ENCODE data around the gene CEP128.
A peak's percentile ranks its signal among the peaks of the same experiment; 100 is the strongest.

CEP128 gene

DNA sequence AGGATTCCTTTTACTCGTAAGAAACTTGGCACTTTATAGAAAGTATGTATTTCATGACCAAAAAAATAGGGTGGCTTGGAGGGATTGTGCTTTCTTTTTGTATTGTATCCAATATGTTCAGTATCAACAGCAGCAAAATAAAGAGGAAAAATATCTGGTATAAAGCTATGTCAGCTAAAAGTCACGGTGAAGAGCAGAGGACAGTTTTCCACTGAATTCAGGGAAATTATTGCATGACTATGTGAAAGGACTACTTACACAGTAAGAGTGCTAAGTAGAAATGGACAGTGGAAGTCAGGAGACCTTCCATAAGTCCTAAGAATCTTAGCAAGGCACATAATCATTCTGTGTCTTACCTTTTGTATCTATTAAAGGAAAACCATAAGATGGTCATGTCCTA is 33.1 kb upstream of the CEP128 start:
- H3K9ac ChIP-seq (ENCODE audit: low read length) = no peak overlapping the region
- no peak overlapping the region for H3K27ac ChIP-seq (ENCODE audit: low read depth, low read length)
- H3K27me3 ChIP-seq (ENCODE audit: control insufficient read depth, insufficient read depth, low read length) = no peaks in the 10 kb centered on the region

DNA sequence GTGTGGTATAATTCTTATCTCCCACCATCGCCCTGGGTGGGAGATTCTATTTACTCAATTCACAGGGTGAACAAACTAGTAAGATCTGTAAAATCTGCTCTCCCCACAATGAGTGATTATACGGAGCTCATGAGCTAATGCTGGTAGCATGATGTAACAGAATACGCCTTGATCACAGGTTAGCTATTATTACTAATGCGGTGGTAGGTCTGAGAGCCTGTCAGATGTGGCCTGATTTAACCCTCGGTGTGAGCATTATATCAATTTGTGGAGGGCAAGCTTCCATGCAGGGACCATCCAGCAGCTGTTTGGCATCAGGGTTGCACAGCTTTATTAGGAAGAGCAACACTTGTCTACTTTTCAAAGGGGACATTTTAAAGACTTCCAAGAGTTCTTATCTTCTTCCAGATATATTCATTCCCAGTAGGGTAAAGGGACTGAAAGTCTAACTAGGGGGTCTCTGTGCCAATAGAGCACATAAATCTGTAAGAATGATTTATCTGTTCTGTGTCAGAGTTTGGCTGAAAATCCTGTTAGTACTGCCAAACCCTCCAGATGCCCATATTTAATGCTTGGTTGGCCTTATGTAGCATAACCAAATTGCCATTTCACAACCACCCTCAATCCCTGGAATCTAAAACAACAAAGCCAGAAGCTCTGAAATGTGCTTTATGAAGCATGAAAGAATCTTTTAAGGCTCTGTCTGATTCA is 32.5 kb upstream of the CEP128 start:
- Histone ChIP-seq H3K4me1 (ENCODE audit: control insufficient read depth, insufficient read depth, low read length) (no peaks in the 10 kb centered on the region), H3K9me3 (ENCODE audit: control insufficient read depth, insufficient read depth, low read depth, low read length) (no peaks in the 10 kb centered on the region), H3K9ac (ENCODE audit: low read length) (no peak overlapping the region), H3K27ac (ENCODE audit: low read depth, low read length) (no peak overlapping the region), H3K36me3 (ENCODE audit: control insufficient read depth, insufficient read depth, low read length) (no peaks in the 10 kb centered on the region), H3K4me3 (ENCODE audit: low read depth, low read length) (no peak overlapping the region), H3K27me3 (ENCODE audit: control insufficient read depth, insufficient read depth, low read length) (no peaks in the 10 kb centered on the region)

More for the DNA sequence above, 33.1 kb upstream of the CEP128 start:
- no peaks in the 10 kb centered on the region for H3K9me3 ChIP-seq (ENCODE audit: control insufficient read depth, insufficient read depth, low read depth, low read length)
- H3K4me1 ChIP-seq (ENCODE audit: control insufficient read depth, insufficient read depth, low read length) = no peaks in the 10 kb centered on the region
- no peak overlapping the region for H3K4me3 ChIP-seq (ENCODE audit: low read depth, low read length)
- no peaks in the 10 kb centered on the region for H3K36me3 ChIP-seq (ENCODE audit: control insufficient read depth, insufficient read depth, low read length)

DNA sequence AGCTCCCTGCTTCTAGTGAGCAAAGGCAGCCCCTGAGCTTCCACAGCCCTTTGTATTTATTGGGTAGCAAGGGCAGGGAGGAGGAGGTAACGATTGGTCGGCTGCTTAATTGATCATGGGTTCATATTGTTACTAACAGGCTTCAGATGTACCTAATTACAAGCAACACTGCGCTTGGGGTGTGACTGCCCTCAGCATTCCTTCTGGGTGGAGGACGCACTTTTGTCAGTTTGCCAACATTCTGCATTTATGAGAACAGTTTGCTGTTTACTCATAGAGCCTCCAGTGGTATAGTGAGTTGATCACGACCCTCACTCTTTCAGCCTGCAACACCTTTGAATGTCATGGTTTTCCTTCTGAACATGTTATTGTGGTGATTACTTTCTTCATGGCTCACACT is 23.5 kb upstream of the CEP128 start:
- H3K27ac ChIP-seq (ENCODE audit: low read depth, low read length) = no peak overlapping the region
- H3K9me3 ChIP-seq (ENCODE audit: control insufficient read depth, insufficient read depth, low read depth, low read length) = no peaks in the 10 kb centered on the region
- H3K36me3 ChIP-seq (ENCODE audit: control insufficient read depth, insufficient read depth, low read length) = no peaks in the 10 kb centered on the region
- no peaks in the 10 kb centered on the region for H3K4me1 ChIP-seq (ENCODE audit: control insufficient read depth, insufficient read depth, low read length)
- no peaks in the 10 kb centered on the region for H3K27me3 ChIP-seq (ENCODE audit: control insufficient read depth, insufficient read depth, low read length)
- H3K4me3 ChIP-seq (ENCODE audit: low read depth, low read length) = no peak overlapping the region
- H3K9ac ChIP-seq (ENCODE audit: low read length) = no peak overlapping the region

DNA sequence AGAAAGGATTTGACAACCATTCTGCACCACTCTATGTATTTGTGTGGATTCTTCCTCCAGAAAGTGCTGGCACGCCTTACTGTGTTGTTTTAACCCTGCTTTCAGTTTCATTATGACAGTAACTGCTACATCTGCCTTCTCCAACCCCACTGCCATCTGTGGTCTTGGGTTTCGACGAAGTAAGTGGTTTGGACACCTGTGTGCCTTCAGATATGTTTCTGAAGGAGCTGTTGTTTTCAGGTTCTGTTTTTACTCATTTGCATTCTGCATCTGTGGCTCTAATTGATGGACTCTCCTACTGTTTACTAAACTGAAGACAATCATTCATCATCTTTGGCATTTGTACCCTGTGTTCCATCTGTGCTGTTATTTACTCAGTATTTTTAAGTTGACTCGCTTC is 18.0 kb upstream of the CEP128 start:
- H3K36me3 ChIP-seq (ENCODE audit: control insufficient read depth, insufficient read depth, low read length) = no peaks in the 10 kb centered on the region
- no peak overlapping the region for H3K27ac ChIP-seq (ENCODE audit: low read depth, low read length)
- no peak overlapping the region for H3K4me3 ChIP-seq (ENCODE audit: low read depth, low read length)
- H3K4me1 ChIP-seq (ENCODE audit: control insufficient read depth, insufficient read depth, low read length) = peaks cover 7% of the 10 kb centered on the region
- H3K9ac ChIP-seq (ENCODE audit: low read length) = no peak overlapping the region
- H3K9me3 ChIP-seq (ENCODE audit: control insufficient read depth, insufficient read depth, low read depth, low read length) = no peaks in the 10 kb centered on the region
- H3K27me3 ChIP-seq (ENCODE audit: control insufficient read depth, insufficient read depth, low read length) = peaks cover 27% of the 10 kb centered on the region

DNA sequence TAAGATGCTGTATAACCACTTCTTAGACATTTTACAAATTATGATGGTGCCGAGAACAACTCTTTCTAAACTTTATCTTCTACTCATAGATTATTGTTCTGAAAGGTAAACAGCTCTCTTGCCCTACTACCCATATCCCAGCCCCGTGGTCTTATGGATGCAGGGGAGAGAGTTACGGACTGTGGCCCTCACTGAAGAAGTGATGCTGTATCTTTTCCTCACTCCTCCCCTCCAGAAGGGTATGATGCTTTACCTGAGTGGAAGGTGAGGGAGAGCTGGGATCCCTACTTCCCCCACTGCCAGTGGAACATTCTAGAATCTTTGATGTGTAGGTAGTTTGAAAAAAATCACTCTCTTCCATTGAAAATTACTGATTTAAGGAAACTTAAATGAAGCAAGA is 17.4 kb upstream of the CEP128 start:
- Histone ChIP-seq H3K27ac (ENCODE audit: low read depth, low read length) (no peak overlapping the region), H3K9me3 (ENCODE audit: control insufficient read depth, insufficient read depth, low read depth, low read length) (no peaks in the 10 kb centered on the region), H3K4me3 (ENCODE audit: low read depth, low read length) (no peak overlapping the region), H3K9ac (ENCODE audit: low read length) (no peak overlapping the region), H3K27me3 (ENCODE audit: control insufficient read depth, insufficient read depth, low read length) (peaks cover 27% of the 10 kb centered on the region), H3K4me1 (ENCODE audit: control insufficient read depth, insufficient read depth, low read length) (peaks cover 7% of the 10 kb centered on the region), H3K36me3 (ENCODE audit: control insufficient read depth, insufficient read depth, low read length) (no peaks in the 10 kb centered on the region)

DNA sequence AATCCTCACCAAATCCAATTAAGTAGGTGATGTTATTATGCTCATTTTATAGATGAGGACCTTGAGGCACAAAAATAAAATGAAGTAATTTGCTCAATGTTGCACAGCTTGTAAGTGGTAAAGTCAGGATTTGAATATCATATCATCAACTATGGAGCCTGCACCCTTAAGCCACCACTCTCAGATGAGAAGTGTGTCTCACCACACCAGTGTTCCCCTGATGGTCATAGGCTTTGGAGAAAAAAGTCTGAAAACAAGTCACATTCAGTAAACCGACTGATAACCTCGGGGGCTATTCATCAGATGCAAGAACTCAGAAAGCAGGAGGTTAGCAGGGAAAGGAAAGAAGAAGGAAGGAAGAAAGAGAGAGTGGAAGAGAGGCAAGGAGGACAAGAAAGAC is 16.7 kb upstream of the CEP128 start:
- peaks cover 27% of the 10 kb centered on the region for H3K27me3 ChIP-seq (ENCODE audit: control insufficient read depth, insufficient read depth, low read length)
- H3K9ac ChIP-seq (ENCODE audit: low read length) = no peak overlapping the region
- H3K36me3 ChIP-seq (ENCODE audit: control insufficient read depth, insufficient read depth, low read length) = no peaks in the 10 kb centered on the region
- H3K4me3 ChIP-seq (ENCODE audit: low read depth, low read length) = no peak overlapping the region
- no peaks in the 10 kb centered on the region for H3K9me3 ChIP-seq (ENCODE audit: control insufficient read depth, insufficient read depth, low read depth, low read length)
- no peak overlapping the region for H3K27ac ChIP-seq (ENCODE audit: low read depth, low read length)
- H3K4me1 ChIP-seq (ENCODE audit: control insufficient read depth, insufficient read depth, low read length) = peaks cover 7% of the 10 kb centered on the region

DNA sequence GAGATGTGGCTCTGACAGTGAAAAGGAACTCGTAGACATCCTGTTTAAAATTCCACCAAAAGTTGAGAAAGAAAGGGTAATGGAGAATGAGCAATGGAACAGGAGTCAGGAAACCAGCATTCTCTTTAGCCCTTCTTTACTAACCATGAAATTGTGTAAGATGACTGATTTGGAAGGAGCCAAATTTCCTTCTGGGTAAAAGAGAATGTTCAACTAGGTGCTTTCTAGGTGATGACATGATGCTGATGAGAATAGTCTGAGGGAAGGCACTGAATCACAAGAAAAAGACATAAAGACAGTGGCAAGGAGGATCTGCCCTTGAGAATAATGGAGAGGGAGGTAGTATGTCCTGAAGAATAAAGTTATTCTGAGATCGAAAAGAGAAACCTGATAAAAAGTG is 16.1 kb upstream of the CEP128 start:
- H3K36me3 ChIP-seq (ENCODE audit: control insufficient read depth, insufficient read depth, low read length) = no peaks in the 10 kb centered on the region
- no peak overlapping the region for H3K4me3 ChIP-seq (ENCODE audit: low read depth, low read length)

DNA sequence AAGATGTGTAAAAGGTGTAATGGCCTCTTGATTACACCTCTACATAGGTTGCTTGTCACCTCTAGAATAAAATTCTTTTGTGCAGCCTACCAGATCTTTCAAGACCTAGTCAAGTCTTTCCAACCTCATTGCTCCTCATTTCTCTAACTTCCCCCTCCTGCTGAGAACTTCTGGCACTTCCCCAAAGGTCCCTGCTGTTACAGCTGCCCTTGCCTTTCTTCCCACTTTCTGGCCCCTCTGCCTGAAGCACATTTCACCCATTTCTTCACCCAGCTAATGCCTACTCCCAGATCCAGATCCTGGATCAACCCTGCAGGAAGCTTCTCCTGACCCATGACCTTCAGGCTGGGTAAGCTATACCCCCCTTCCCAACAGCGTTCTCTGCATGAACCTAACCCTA is 15.4 kb upstream of the CEP128 start:
- no peaks in the 10 kb centered on the region for H3K9me3 ChIP-seq (ENCODE audit: control insufficient read depth, insufficient read depth, low read depth, low read length)
- peaks cover 27% of the 10 kb centered on the region for H3K27me3 ChIP-seq (ENCODE audit: control insufficient read depth, insufficient read depth, low read length)
- no peak overlapping the region for H3K9ac ChIP-seq (ENCODE audit: low read length)
- H3K27ac ChIP-seq (ENCODE audit: low read depth, low read length) = no peak overlapping the region
- H3K4me1 ChIP-seq (ENCODE audit: control insufficient read depth, insufficient read depth, low read length) = peaks cover 7% of the 10 kb centered on the region
- no peaks in the 10 kb centered on the region for H3K36me3 ChIP-seq (ENCODE audit: control insufficient read depth, insufficient read depth, low read length)
- H3K4me3 ChIP-seq (ENCODE audit: low read depth, low read length) = no peak overlapping the region

More for the DNA sequence above, 16.1 kb upstream of the CEP128 start:
- Histone ChIP-seq H3K9ac (ENCODE audit: low read length) (no peak overlapping the region), H3K27ac (ENCODE audit: low read depth, low read length) (no peak overlapping the region), H3K4me1 (ENCODE audit: control insufficient read depth, insufficient read depth, low read length) (peaks cover 7% of the 10 kb centered on the region), H3K9me3 (ENCODE audit: control insufficient read depth, insufficient read depth, low read depth, low read length) (no peaks in the 10 kb centered on the region), H3K27me3 (ENCODE audit: control insufficient read depth, insufficient read depth, low read length) (peaks cover 27% of the 10 kb centered on the region)

DNA sequence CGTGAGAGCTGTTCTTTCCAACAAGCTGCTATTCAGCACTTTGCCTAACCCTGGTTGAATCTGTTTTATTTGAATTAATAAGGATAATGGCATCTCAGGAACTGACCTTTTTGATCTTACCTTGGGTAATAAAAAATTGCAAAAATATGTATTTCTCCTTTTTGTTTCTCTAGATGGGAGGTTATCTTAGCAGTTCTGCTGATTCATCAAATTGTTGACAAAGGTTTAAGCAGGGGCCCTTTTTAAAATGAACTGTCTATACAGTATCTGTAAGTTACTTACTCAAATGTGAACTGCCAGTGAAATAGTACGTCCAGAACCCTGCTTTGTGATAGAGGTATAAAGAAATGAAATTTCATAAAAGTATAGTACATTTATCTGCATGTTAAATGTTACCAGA is 14.6 kb upstream of the CEP128 start:
- Histone ChIP-seq H3K4me1 (ENCODE audit: control insufficient read depth, insufficient read depth, low read length) (peaks cover 7% of the 10 kb centered on the region), H3K27me3 (ENCODE audit: control insufficient read depth, insufficient read depth, low read length) (peaks cover 27% of the 10 kb centered on the region), H3K9me3 (ENCODE audit: control insufficient read depth, insufficient read depth, low read depth, low read length) (no peaks in the 10 kb centered on the region), H3K4me3 (ENCODE audit: low read depth, low read length) (no peak overlapping the region), H3K36me3 (ENCODE audit: control insufficient read depth, insufficient read depth, low read length) (no peaks in the 10 kb centered on the region), H3K9ac (ENCODE audit: low read length) (no peak overlapping the region), H3K27ac (ENCODE audit: low read depth, low read length) (no peak overlapping the region)

DNA sequence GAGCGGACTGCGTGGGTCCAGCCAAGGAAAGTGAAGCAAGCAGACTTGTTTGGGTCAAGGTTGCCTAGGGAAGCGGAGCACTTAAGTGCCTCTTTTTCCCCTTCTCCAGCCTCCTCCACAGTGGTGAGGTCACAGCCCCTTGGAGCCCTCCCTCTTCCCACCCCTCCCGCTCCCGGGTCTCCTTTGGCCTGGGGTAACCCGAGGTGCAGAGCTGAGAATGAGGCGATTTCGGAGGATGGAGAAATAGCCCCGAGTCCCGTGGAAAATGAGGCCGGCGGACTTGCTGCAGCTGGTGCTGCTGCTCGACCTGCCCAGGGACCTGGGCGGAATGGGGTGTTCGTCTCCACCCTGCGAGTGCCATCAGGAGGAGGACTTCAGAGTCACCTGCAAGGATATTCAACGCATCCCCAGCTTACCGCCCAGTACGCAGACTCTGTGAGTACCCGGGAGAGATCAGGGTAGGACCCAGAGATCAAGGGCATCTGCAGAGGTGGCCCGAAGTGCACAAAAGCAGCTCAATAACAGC is 13.9 kb upstream of the CEP128 start, which contains the start of gene TSHR:
TSS of gene TSHR (plus strand) at position 206 of the 526 bp plus-strand sequence. CDS start at position 266, 60 bp downstream.
- Histone ChIP-seq H3K4me1 (ENCODE audit: control insufficient read depth, insufficient read depth, low read length) (peaks cover 7% of the 10 kb centered on the region), H3K9ac (ENCODE audit: low read length) (no peak within 1 kb of the TSS), H3K27ac (ENCODE audit: low read depth, low read length) (no peak within 1 kb of the TSS), H3K27me3 (ENCODE audit: control insufficient read depth, insufficient read depth, low read length) (peaks cover 27% of the 10 kb centered on the region), H3K9me3 (ENCODE audit: control insufficient read depth, insufficient read depth, low read depth, low read length) (no peaks in the 10 kb centered on the region), H3K4me3 (ENCODE audit: low read depth, low read length) (peak within 1 kb of the TSS; percentile 59), H3K36me3 (ENCODE audit: control insufficient read depth, insufficient read depth, low read length) (no peaks in the 10 kb centered on the region)

DNA sequence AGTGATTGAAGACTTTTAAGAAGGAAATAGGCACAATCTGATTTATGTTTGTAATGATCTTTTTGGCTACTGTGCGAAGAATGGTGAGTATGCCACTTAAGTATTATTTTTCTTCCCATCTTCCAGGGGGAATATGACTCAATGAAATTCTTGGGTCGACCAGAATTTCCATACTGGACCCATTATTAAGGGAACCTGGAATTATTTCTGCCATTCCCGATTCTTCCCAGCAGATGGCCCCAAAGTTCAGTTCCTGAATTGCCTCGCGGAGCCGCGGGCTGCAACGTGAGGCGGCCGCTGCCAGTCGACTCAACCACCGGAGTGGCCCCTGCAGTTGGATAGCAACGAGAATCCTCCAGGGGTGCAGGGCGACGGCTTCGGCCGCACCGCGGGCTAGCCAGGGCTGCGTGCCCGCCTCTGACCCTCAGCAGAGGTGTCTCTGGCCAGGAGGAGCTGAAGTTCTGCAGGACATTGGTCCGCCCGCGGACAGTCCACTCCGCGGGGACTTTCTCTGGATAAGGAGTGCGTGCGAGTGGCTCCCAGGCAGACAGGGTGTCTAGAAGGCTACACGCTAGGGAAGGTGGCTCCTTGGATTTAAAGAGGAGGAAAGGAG is 13.3 kb upstream of the CEP128 start:
- no peak overlapping the region for H3K27ac ChIP-seq (ENCODE audit: low read depth, low read length)
- H3K36me3 ChIP-seq (ENCODE audit: control insufficient read depth, insufficient read depth, low read length) = no peaks in the 10 kb centered on the region
- no peak overlapping the region for H3K9ac ChIP-seq (ENCODE audit: low read length)
- H3K9me3 ChIP-seq (ENCODE audit: control insufficient read depth, insufficient read depth, low read depth, low read length) = no peaks in the 10 kb centered on the region
- H3K4me3 ChIP-seq (ENCODE audit: low read depth, low read length) = peak overlapping the region; percentile 59
- peaks cover 27% of the 10 kb centered on the region for H3K27me3 ChIP-seq (ENCODE audit: control insufficient read depth, insufficient read depth, low read length)
- H3K4me1 ChIP-seq (ENCODE audit: control insufficient read depth, insufficient read depth, low read length) = peaks cover 7% of the 10 kb centered on the region
